WTC11 (cell line): ENCODE results near the gene SLC25A26. TPM values are rescaled to one million over a fixed set of nuclear protein-coding genes. Genes with fewer than 3 reads are reported as not detected.

Experiments
- ATAC-seq: fragments of 200-7000 bp; cut with Tn5 transposase; 2 replicates; pipeline ENCODE4 v1.10.0; 2021; ENCODE audit warnings: mild to moderate bottlenecking, moderate library complexity
- Bru-seq: library from RNA; stranded (reverse); fragments of 400-500 nt; gene quantifications from one replicate; lab custom pipeline; 2021; lab: Mats Ljungman, UMichigan
- CTCF ChIA-PET: fragments of 300-600 bp; sonication (Branson Sonifier 250); formaldehyde crosslinking; loops from one replicate; lab custom pipeline; 2021; ENCODE audit warnings: antibody characterized with exemption; lab: Charles Lee
- POLR2A ChIA-PET: fragments of 350-600 bp; sonication (Branson Sonifier 250); formaldehyde crosslinking; loops from one replicate; lab custom pipeline; 2021; ENCODE audit warnings: antibody characterized with exemption; lab: Charles Lee
- DNase-seq: peaks from one replicate; pipeline ENCODE4 v3.0.0; 2021; ENCODE audit warnings: low spot score
- H3K27ac Mint-ChIP-seq: 2 replicates; pipeline ENCODE4 v1.8.0; 2021; ENCODE audit warnings: mixed read lengths
- H3K27me3 Mint-ChIP-seq: 2 replicates; pipeline ENCODE4 v1.8.0; 2021; ENCODE audit warnings: low read depth, mild to moderate bottlenecking, moderate library complexity, mixed read lengths
- H3K36me3 Mint-ChIP-seq: 2 replicates; pipeline ENCODE4 v1.8.0; 2021; ENCODE audit warnings: mixed read lengths
- H3K4me1 Mint-ChIP-seq: 2 replicates; pipeline ENCODE4 v1.8.0; 2022; ENCODE audit warnings: mixed read lengths
- H3K4me3 Mint-ChIP-seq: 2 replicates; pipeline ENCODE4 v1.8.0; 2021; ENCODE audit warnings: mild to moderate bottlenecking, moderate library complexity, mixed read lengths
- H3K9me3 Mint-ChIP-seq: 2 replicates; pipeline ENCODE4 v1.8.0; 2021; ENCODE audit warnings: mixed read lengths
- CREM ChIP-seq: sonication (generic); formaldehyde crosslinking; IDR thresholded peaks from 2 replicates; pipeline ENCODE4 v1.8.1; 2022; ENCODE audit warnings: mild to moderate bottlenecking, missing genetic modification reagents, moderate library complexity
- ETV6 ChIP-seq: sonication (generic); formaldehyde crosslinking; IDR thresholded peaks from 2 replicates; pipeline ENCODE4 v1.8.1; 2022; ENCODE audit warnings: mild to moderate bottlenecking, missing genetic modification reagents
- FOXK1 ChIP-seq: sonication (generic); formaldehyde crosslinking; IDR thresholded peaks from 2 replicates; pipeline ENCODE4 v1.8.0; 2022; ENCODE audit warnings: mild to moderate bottlenecking, moderate library complexity, missing genetic modification reagents
- FOXP1 ChIP-seq: sonication (generic); formaldehyde crosslinking; IDR thresholded peaks from 2 replicates; pipeline ENCODE4 v1.8.0; 2022; ENCODE audit warnings: missing genetic modification reagents, mild to moderate bottlenecking, moderate library complexity, borderline replicate concordance
- GABPB1 ChIP-seq: sonication (generic); formaldehyde crosslinking; IDR thresholded peaks from 2 replicates; pipeline ENCODE4 v1.8.1; 2023; ENCODE audit warnings: mild to moderate bottlenecking, missing genetic modification reagents
- GRHL2 ChIP-seq: fragments of 250-450 bp; sonication (Bioruptor Pico); IDR thresholded peaks from 2 replicates; pipeline ENCODE4 v1.8.0; 2022; ENCODE audit warnings: mild to moderate bottlenecking, moderate library complexity; ENCODE audit not compliant: insufficient replicate concordance, severe bottlenecking
- GTF2I ChIP-seq: fragments of 250-450 bp; sonication (Bioruptor Pico); conservative IDR thresholded peaks from 2 replicates; pipeline ENCODE4 v1.4.0; 2021; ENCODE audit warnings: mild to moderate bottlenecking
- MYBL2 ChIP-seq: sonication (generic); formaldehyde crosslinking; IDR thresholded peaks from 2 replicates; pipeline ENCODE4 v1.8.1; 2023; ENCODE audit warnings: mild to moderate bottlenecking, moderate library complexity, missing genetic modification reagents
- NR3C1 ChIP-seq: sonication (generic); formaldehyde crosslinking; conservative IDR thresholded peaks from 2 replicates; pipeline ENCODE4 v1.8.1; 2023; ENCODE audit warnings: low read depth, mild to moderate bottlenecking, missing genetic modification reagents
- SP1 ChIP-seq: sonication (generic); formaldehyde crosslinking; conservative IDR thresholded peaks from 2 replicates; pipeline ENCODE4 v1.8.1; 2022; ENCODE audit warnings: missing genetic modification reagents
- STAT6 ChIP-seq: sonication (generic); formaldehyde crosslinking; conservative IDR thresholded peaks from 2 replicates; pipeline ENCODE4 v1.8.1; 2023; ENCODE audit warnings: mild to moderate bottlenecking, low read depth, missing genetic modification reagents, moderate library complexity
- TEAD4 ChIP-seq: sonication (generic); formaldehyde crosslinking; IDR thresholded peaks from 2 replicates; pipeline ENCODE4 v1.8.0; 2022; ENCODE audit warnings: mild to moderate bottlenecking, missing genetic modification reagents
- USF2 ChIP-seq: sonication (generic); formaldehyde crosslinking; IDR thresholded peaks from 2 replicates; pipeline ENCODE4 v1.8.1; 2023; ENCODE audit warnings: mild to moderate bottlenecking, missing genetic modification reagents, moderate library complexity
- ZNF317 ChIP-seq: sonication (generic); formaldehyde crosslinking; IDR thresholded peaks from 2 replicates; pipeline ENCODE4 v1.8.1; 2023; ENCODE audit warnings: low read depth, mild to moderate bottlenecking, moderate library complexity, missing genetic modification reagents, borderline replicate concordance
- long read RNA-seq, 3 experiments: library from RNA in 1 of 3; library from capped mRNA in 1 of 3; library from polyadenylated mRNA in 1 of 3; unstranded in 2 of 3; stranded (forward) in 1 of 3; transcript quantifications; one replicate each; pipeline ENCODE4 v2.0.0, GENCODE V29; 2021
- total RNA-seq: library from RNA; stranded (reverse); gene quantifications from 3 replicates; pipeline ENCODE4 v1.2.3, GENCODE V29; 2021
- TF ChIP-seq, protein P1 (sequence below): sonication (generic); formaldehyde crosslinking; IDR thresholded peaks from 2 replicates; pipeline ENCODE4 v1.8.1; 2022; ENCODE audit warnings: mild to moderate bottlenecking, moderate library complexity, missing genetic modification reagents
- TF ChIP-seq, protein P2 (sequence below): sonication (generic); formaldehyde crosslinking; IDR thresholded peaks from 2 replicates; pipeline ENCODE4 v1.8.0; 2023; ENCODE audit warnings: missing genetic modification reagents, mild to moderate bottlenecking, borderline replicate concordance
- TF ChIP-seq, protein P3 (sequence below): sonication (generic); formaldehyde crosslinking; IDR thresholded peaks from 2 replicates; pipeline ENCODE4 v1.8.0; 2022; ENCODE audit warnings: mild to moderate bottlenecking, missing genetic modification reagents
- TF ChIP-seq, protein P4 (sequence below): sonication (generic); formaldehyde crosslinking; IDR thresholded peaks from 2 replicates; pipeline ENCODE4 v1.8.0; 2022; ENCODE audit warnings: mild to moderate bottlenecking, missing genetic modification reagents
- TF ChIP-seq, protein P5 (sequence below): fragments of 250-450 bp; sonication (Bioruptor Pico); IDR thresholded peaks from 2 replicates; pipeline ENCODE4 v1.9.0; 2021; ENCODE audit warnings: moderate library complexity, mild to moderate bottlenecking, inconsistent platforms, borderline replicate concordance

The SLC25A26 gene, protein sequence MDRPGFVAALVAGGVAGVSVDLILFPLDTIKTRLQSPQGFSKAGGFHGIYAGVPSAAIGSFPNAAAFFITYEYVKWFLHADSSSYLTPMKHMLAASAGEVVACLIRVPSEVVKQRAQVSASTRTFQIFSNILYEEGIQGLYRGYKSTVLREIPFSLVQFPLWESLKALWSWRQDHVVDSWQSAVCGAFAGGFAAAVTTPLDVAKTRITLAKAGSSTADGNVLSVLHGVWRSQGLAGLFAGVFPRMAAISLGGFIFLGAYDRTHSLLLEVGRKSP
- total RNA-seq (29.1 to 31.0 TPM (median 30.2 TPM) in 3 replicates), Bru-seq, nascent RNA (percentile 63 among the genes with signal in this experiment)
- long read RNA-seq, experiment 1, transcript SLC25A26-201 (9 exons, 1,023 nt): major isoform, 34 of 93 reads
- long read RNA-seq, experiment 1, partial matches to known transcripts: 40 of 93 reads
- long read RNA-seq, experiment 1, other reads (novel, unspliced or antisense): 18 of 93 reads
- long read RNA-seq, experiment 2, transcript SLC25A26-201 (9 exons, 1,023 nt): major isoform, 20 of 64 reads
- long read RNA-seq, experiment 2, partial matches to known transcripts: 24 of 64 reads
- long read RNA-seq, experiment 2, other reads (novel, unspliced or antisense): 20 of 64 reads
- long read RNA-seq, experiment 3, transcript SLC25A26-201 (9 exons, 1,023 nt): major isoform, 41 of 169 reads
- long read RNA-seq, experiment 3, partial matches to known transcripts: 101 of 169 reads
- long read RNA-seq, experiment 3, other reads (novel, unspliced or antisense): 27 of 169 reads

GRCh38 chr3:66220602-66221377 lies at the start of gene SLC25A26:
Gene SLC25A26, plus strand, starts transcription at chr3:66221001. Its CDS starts 94 bp downstream, at chr3:66221095.
- peaks cover 2% of the 10 kb centered on the region; the same call in 1 of the 2 replicates for H3K27me3 Mint-ChIP-seq
- H3K27ac Mint-ChIP-seq: peak within 1 kb of the TSS; percentile 98
- H3K9me3 Mint-ChIP-seq: no peaks in the 10 kb centered on the region
- peak; percentile 97 for ATAC-seq
- POLR2A ChIA-PET: interaction anchor here (0.6 kb wide), 1 partner anchor 126 kb away, joined by 3 read pairs; no protein-coding TSS in a partner anchor
- DNase-seq: peak; percentile 96
- H3K36me3 Mint-ChIP-seq: peaks cover 4% of the 10 kb centered on the region; the same call in 1 of the 2 replicates
- CTCF ChIA-PET: interaction anchor here (0.9 kb wide), 1 partner anchor 146 kb away, joined by 3 read pairs; no protein-coding TSS in a partner anchor
- peaks cover 8% of the 10 kb centered on the region for H3K4me1 Mint-ChIP-seq
- H3K4me3 Mint-ChIP-seq: peak within 1 kb of the TSS; percentile 98
- TF ChIP-seq, protein P1, sequence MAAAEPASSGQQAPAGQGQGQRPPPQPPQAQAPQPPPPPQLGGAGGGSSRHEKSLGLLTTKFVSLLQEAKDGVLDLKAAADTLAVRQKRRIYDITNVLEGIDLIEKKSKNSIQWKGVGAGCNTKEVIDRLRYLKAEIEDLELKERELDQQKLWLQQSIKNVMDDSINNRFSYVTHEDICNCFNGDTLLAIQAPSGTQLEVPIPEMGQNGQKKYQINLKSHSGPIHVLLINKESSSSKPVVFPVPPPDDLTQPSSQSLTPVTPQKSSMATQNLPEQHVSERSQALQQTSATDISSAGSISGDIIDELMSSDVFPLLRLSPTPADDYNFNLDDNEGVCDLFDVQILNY (CRISPR knock-in tag): 0 out of 2 replicates have a peak, but pooled peaks have one; percentile 35
- TF ChIP-seq SP1: peak; percentile 91
- TF ChIP-seq, protein P2, sequence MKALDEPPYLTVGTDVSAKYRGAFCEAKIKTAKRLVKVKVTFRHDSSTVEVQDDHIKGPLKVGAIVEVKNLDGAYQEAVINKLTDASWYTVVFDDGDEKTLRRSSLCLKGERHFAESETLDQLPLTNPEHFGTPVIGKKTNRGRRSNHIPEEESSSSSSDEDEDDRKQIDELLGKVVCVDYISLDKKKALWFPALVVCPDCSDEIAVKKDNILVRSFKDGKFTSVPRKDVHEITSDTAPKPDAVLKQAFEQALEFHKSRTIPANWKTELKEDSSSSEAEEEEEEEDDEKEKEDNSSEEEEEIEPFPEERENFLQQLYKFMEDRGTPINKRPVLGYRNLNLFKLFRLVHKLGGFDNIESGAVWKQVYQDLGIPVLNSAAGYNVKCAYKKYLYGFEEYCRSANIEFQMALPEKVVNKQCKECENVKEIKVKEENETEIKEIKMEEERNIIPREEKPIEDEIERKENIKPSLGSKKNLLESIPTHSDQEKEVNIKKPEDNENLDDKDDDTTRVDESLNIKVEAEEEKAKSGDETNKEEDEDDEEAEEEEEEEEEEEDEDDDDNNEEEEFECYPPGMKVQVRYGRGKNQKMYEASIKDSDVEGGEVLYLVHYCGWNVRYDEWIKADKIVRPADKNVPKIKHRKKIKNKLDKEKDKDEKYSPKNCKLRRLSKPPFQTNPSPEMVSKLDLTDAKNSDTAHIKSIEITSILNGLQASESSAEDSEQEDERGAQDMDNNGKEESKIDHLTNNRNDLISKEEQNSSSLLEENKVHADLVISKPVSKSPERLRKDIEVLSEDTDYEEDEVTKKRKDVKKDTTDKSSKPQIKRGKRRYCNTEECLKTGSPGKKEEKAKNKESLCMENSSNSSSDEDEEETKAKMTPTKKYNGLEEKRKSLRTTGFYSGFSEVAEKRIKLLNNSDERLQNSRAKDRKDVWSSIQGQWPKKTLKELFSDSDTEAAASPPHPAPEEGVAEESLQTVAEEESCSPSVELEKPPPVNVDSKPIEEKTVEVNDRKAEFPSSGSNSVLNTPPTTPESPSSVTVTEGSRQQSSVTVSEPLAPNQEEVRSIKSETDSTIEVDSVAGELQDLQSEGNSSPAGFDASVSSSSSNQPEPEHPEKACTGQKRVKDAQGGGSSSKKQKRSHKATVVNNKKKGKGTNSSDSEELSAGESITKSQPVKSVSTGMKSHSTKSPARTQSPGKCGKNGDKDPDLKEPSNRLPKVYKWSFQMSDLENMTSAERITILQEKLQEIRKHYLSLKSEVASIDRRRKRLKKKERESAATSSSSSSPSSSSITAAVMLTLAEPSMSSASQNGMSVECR (CRISPR knock-in tag): peak; percentile 96
- no peak for TF ChIP-seq NR3C1 (CRISPR knock-in tag)
- no peak for TF ChIP-seq ZNF317 (CRISPR knock-in tag)
- TF ChIP-seq MYBL2 (CRISPR knock-in tag): 0 out of 2 replicates have a peak, but pooled peaks have one; percentile 38
- no peak for TF ChIP-seq GTF2I (CRISPR knock-in tag)
- peak; percentile 82 for TF ChIP-seq ETV6 (CRISPR knock-in tag)
- no peak for TF ChIP-seq TEAD4 (CRISPR knock-in tag)
- peak; percentile 81; the same call in 1 of the 2 replicates for TF ChIP-seq CREM
- peak; percentile 98 for TF ChIP-seq USF2 (CRISPR knock-in tag)
- peak; percentile 100 for TF ChIP-seq FOXK1 (CRISPR knock-in tag)
- TF ChIP-seq GABPB1: peak; percentile 58
- TF ChIP-seq, protein P3, sequence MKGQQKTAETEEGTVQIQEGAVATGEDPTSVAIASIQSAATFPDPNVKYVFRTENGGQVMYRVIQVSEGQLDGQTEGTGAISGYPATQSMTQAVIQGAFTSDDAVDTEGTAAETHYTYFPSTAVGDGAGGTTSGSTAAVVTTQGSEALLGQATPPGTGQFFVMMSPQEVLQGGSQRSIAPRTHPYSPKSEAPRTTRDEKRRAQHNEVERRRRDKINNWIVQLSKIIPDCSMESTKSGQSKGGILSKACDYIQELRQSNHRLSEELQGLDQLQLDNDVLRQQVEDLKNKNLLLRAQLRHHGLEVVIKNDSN (CRISPR knock-in tag): peak; percentile 96
- TF ChIP-seq, protein P4, sequence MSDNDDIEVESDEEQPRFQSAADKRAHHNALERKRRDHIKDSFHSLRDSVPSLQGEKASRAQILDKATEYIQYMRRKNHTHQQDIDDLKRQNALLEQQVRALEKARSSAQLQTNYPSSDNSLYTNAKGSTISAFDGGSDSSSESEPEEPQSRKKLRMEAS: peak; percentile 98
- peak; percentile 69; the same call in 1 of the 2 replicates for TF ChIP-seq FOXP1 (CRISPR knock-in tag)
- no peak for TF ChIP-seq GRHL2 (CRISPR knock-in tag)
- TF ChIP-seq STAT6 (CRISPR knock-in tag): no peak
- TF ChIP-seq, protein P5, sequence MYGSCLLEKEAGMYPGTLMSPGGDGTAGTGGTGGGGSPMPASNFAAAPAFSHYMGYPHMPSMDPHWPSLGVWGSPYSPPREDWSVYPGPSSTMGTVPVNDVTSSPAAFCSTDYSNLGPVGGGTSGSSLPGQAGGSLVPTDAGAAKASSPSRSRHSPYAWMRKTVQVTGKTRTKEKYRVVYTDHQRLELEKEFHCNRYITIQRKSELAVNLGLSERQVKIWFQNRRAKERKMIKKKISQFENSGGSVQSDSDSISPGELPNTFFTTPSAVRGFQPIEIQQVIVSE (CRISPR knock-in tag): no peak
